ENCODE measurements around the gene TTLL10. TPM values are rescaled to one million over a fixed set of nuclear protein-coding genes. Genes with fewer than 3 reads are reported as not detected.

The TTLL10 gene
- polyA plus RNA-seq, 2 of the 4 experiments (the other 2 are of a cell fraction): not detected

- Histone ChIP-seq H3K4me1 (no peaks in the 10 kb centered on the region), H3K27ac (no peak overlapping the region), H3K9me3 (no peaks in the 10 kb centered on the region), H3K4me3 (no peak overlapping the region), H3K4me2 (no peak overlapping the region)
- CTCF ChIA-PET: interaction anchor here (1.2 kb wide), 1 partner anchor 19 kb away, joined by 5 read pairs; no protein-coding TSS in a partner anchor
- FAIRE-seq (no peak), DNase-seq (ENCODE audit: low read depth in 1 of 2, low spot score in 1 of 2) (no peak), ATAC-seq (0 out of 6 replicates have a peak, but pooled peaks of 1 of the 2 experiments have one; percentile 17)
- TF ChIP-seq CTCF (IDR thresholded peaks at IDR 0.05) (no peak), NFE2L2 (conservative IDR thresholded peaks at IDR 0.05; ENCODE audit: low read length) (no peak), RCOR1 (IDR thresholded peaks at IDR 0.05; ENCODE audit: low read depth, low read length) (no peak), HMGXB4 (CRISPR knock-in tag; IDR thresholded peaks at IDR 0.05; ENCODE audit: borderline replicate concordance) (no peak), REST (IDR thresholded peaks at IDR 0.05) (no peak), PBX3 (IDR thresholded peaks at IDR 0.05) (no peak), MAX (IDR thresholded peaks at IDR 0.05) (no peak), BHLHE40 (IDR thresholded peaks at IDR 0.05; ENCODE audit: low read depth, low read length) (no peak), CBX2 (IDR thresholded peaks at IDR 0.05; ENCODE audit: borderline replicate concordance, low read depth) (no peak), EHF (CRISPR knock-in tag; IDR thresholded peaks at IDR 0.05) (no peak)
- WGBS (ENCODE audit: missing lambda C conversion rate): 77% methylated on average over 3 of the region's 25 CpGs
- POLR2A ChIA-PET: no interaction called here
Observed at GRCh38 chr1:1141244-1141910, 32.3 kb upstream of the TTLL10 start.

- CTCF ChIA-PET: no interaction called here
- no peak for FAIRE-seq
- H3K9me3 ChIP-seq: no peaks in the 10 kb centered on the region
- DNase-seq (ENCODE audit: low read depth in 1 of 2, low spot score in 1 of 2): no peak
- POLR2A ChIA-PET: no interaction called here
- H3K4me3 ChIP-seq: no peak overlapping the region
- ATAC-seq: 0 out of 6 replicates have a peak, but pooled peaks of 1 of the 2 experiments have one; percentile 9
- no peak for TF ChIP-seq MYC (IDR thresholded peaks at IDR 0.05; ENCODE audit: borderline replicate concordance, low read length)
- TF ChIP-seq FOSB (CRISPR knock-in tag; IDR thresholded peaks at IDR 0.05): no peak
- no peak for TF ChIP-seq ATOH8 (CRISPR knock-in tag; IDR thresholded peaks at IDR 0.05; ENCODE audit: low read depth)
- TF ChIP-seq RNF2 (IDR thresholded peaks at IDR 0.05; ENCODE audit: borderline replicate concordance, low read depth): no peak
- TF ChIP-seq RFX5 (IDR thresholded peaks at IDR 0.05): no peak
- TF ChIP-seq EHMT2 (IDR thresholded peaks at IDR 0.05; ENCODE audit: low read depth): no peak
- TF ChIP-seq REST (IDR thresholded peaks at IDR 0.05): no peak
- no peak for TF ChIP-seq GATA3 (IDR thresholded peaks at IDR 0.05; ENCODE audit: borderline replicate concordance)
- TF ChIP-seq CEBPB (IDR thresholded peaks at IDR 0.05): no peak
- TF ChIP-seq JUN (IDR thresholded peaks at IDR 0.05): no peak
- TF ChIP-seq ESRRA (IDR thresholded peaks at IDR 0.05; ENCODE audit: borderline replicate concordance, low read length): no peak
- TF ChIP-seq PBX3 (IDR thresholded peaks at IDR 0.05): no peak
- no peak overlapping the region for H3K4me2 ChIP-seq
- H3K4me1 ChIP-seq: no peaks in the 10 kb centered on the region
- WGBS (ENCODE audit: missing lambda C conversion rate): 79% methylated on average over 11 of the region's 15 CpGs
- H3K27ac ChIP-seq: no peak overlapping the region
Observed at GRCh38 chr1:1141911-1142250, 31.8 kb upstream of the TTLL10 start.
